Amygdala (tissue), 56 donors: ENCODE data around the gene AUTS2.

ENCODE experiments used
- DNase-seq, 56 donors: peaks; one replicate each; lab custom pipeline; 2025; lab: John Stamatoyannopoulos, UW

AUTS2 gene

DNA sequence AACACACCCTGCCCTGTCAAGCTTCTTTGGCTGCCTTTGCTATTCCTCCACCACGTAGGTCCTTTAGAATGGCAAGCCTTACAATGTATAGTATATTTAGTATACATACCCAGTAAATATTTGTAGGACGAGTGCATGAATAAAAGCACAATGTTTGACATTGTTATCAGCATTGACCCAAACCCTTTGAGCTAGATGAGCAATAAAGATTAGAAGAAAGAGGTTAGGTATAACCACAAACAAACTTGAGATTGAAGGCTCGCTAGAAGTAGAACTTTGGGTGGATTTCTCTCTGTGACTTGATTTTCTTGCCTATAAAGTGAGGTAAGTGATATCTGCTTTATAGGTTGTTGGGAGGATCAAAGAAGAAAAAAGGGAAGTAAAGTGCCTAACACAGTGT is 972.7 kb downstream of the AUTS2 start:
- DNase-seq, result no peak

DNA sequence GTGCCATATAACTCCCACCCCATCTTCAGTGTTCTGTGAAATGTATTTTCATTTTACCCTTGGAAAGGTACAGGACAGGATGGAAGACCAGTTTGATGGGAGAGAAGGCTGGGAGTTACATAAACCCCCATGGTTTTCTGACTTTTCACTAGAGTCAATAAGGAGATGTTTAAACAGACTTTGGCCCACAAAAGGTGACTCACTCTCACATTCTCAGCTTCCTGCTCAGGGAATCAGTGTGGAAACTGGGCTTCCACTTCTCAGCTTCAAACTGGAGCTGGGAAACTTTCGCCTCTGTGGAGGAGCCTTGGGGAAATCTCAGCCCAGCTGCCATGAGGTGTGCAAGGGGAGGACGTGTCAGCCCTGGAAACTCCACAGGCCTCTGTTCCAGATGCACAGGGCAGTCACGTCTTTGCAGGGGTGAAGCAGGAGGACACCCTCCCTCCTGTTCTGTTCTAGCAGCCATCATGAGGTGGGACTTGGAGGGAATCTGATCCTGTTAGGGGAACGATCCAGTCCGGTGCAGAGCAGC is 973.2 kb downstream of the AUTS2 start:
- no peak for DNase-seq

DNA sequence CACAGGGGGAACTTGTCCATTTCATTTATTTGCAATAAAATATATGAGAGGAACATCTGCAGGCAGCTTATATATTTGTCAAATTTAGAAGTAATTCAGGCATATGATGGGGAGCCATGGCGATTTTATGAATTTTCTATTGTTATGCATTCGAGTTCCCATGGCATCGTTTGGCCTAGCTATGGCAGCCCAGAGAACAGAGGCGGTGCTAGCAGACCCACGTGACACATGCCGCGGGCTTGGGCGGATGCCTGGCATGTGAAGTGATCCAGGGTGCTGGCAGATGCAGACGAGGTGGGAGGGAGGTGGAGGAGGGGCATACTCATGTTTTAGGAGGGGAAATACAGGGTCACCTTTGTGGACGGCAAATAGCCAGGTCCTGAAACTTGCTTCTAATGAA is 973.7 kb downstream of the AUTS2 start:
- DNase-seq, result peak in 23 of 56 donors; percentile 1 to 53 (median 24)

DNA sequence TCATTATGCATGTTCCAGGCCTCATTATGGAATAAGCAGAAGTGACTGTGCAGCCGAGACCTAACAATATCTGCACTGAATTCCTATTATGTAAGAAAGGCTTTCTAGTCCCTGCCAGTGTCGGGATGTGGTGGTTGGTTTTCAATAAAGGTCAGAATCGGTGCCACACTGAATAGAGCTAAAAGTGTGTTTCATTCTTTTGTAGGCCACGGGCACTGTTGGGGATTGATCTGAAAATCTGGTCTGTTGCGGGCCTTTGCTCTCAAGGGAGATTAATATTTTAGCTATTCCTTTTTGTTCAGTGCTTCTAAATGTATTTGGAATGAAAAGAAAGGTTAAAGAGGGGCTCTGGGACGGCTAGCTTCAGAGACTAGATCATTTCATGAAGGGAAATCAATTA is 974.3 kb downstream of the AUTS2 start:
- DNase-seq, result peak in 4 of 56 donors; percentile 11 to 29 (median 18)

DNA sequence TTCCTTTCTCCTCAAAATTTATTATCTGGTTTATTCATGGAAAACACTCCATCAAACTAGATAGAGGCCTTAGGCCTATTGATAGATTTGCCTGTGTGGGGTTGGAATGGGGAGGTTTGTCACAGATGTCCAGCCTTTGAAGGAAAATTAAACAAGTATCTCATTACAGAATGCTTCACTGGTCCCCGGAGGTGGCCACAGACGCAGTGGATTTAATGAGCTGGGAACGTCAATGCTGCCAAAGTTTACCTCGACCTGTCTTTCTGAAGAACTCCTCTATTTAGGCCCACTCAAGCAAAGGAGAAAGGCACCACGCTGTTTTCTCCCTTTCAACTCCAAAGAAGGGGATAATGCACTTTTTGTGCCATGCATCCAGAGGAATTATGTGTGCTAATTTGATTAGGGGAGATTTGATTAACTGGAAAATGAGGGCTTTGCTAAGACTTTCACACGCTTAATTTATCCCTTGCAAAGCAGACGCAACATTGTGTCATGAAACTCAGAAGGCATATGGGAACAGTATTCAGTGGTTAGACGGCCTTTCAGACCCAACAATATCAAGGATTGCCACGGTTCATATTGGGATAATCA is 974.9 kb downstream of the AUTS2 start:
- DNase-seq, result peak in 19 of 56 donors; percentile 3 to 68 (median 25)

DNA sequence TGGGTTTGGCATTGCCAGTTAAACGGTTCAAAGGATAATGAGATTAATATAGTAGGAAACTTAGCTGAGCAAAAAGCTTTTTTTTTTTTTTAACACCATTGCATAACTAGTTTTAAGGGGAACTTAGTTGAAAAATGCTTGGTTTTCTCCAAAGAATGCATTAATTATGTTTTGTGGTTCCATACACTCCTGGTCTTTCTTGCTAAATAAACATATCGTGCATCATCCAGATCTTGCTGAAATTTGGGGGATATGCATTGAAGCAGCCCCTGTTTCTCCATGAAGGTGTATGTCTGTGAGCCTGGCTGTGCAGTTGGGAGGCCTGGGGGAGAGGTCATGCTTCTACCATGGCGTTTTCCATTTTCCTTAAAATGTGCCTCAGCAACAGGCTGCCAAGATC is 975.4 kb downstream of the AUTS2 start:
- DNase-seq, result no peak

DNA sequence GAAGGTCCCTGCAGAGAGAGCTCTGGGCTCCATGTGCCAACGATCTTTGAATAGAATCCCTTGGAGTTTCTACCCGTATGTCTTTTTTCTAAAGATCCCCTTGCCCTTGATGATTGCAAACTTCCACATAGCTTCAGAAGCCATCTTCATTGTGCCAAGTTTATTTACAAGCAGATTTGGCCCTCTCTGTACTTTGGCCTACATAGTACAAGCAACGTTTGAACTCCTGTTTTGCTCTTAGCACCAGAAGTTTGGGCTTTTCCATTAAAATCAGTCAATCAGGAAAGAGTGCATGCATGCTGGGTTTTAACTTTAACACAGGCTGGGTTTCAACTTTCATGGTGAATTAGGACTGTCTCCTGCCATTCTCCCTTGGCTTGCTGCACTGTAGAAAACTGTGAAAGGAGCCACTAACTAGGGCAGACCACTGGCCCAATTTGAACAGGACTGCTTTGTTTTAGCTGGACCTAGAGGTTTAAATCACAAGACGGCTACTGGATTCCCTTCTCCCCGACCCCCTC is 976.1 kb downstream of the AUTS2 start:
- peak in 1 of 56 donors; percentile 52 for DNase-seq

DNA sequence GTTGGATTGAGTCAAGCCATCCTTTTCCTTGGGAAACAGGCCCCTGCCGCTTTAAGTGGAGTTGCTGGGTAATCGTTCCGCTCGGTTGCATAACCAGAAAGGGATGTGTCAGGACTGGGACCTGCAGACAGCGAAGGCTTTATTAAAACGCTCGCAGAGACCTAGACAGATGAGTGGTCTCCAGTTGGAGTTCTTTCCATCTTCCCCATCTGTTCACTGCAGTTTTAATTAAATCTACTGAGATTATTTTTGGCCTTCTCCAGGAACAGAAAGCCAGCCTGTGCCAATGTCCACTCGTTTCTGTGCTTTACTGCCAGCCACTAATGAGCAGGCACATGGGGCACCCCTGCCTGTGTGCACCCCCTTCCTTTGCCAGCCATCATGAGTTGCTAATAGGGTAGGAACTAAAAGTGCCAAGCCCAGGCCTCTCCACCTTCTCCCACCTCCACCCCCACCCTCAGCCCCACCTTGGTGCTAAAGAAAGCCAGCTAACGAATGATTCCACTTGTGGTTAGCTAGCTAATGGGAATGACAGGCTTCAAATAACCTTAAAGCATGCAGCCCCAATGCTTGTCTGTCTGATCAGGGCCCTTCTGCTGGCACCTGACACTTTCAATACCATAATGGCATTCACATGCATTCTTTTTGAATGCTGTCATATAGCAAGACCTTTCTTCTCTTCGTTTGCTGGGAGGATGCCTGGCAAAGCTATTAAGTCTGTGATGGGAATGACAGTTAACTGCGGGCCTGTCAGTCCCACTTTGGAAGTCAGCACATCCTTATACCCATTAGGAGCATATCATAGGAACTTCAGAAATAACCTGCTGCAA is 976.9 kb downstream of the AUTS2 start:
- DNase-seq, result peak in 26 of 56 donors; percentile 12 to 76 (median 34)

DNA sequence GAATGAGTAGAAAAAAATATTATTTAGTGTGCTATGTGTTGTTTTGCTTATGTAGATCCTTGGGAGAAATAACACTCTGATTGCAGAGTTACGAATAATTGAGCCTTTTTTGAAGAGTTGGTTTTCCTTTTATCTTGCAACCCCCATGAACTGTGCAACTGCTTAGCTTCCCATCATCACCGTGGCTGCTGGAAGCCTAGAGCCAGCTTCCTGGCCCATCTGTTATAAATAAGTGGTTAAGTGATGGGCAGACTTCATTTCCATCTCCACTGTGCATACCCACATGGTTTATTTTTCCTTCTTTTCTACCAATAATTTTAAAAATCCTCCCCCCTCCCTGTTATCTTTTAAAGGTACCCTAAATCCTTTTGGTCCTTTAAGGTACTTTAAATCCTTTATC is 978.8 kb downstream of the AUTS2 start:
- no peak for DNase-seq

DNA sequence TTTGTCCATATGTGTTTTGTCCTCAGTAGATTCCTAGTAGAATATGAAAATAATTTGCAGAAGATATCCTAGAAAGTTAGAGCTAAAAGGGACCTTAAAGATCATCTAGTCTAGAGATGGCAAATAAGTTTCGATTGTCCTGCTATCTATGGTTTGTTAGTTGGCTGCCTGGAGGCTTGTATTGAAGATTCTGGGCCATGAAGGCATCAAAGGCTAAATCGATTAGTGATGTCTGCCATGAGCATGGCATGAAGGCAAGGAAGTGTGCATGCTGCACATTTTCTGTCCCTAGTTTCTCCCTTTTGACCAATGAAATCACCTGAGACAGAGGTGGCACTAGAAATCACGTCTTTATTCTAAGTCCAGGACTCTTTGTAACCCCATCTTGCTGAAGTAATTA is 979.9 kb downstream of the AUTS2 start:
- DNase-seq, result no peak

DNA sequence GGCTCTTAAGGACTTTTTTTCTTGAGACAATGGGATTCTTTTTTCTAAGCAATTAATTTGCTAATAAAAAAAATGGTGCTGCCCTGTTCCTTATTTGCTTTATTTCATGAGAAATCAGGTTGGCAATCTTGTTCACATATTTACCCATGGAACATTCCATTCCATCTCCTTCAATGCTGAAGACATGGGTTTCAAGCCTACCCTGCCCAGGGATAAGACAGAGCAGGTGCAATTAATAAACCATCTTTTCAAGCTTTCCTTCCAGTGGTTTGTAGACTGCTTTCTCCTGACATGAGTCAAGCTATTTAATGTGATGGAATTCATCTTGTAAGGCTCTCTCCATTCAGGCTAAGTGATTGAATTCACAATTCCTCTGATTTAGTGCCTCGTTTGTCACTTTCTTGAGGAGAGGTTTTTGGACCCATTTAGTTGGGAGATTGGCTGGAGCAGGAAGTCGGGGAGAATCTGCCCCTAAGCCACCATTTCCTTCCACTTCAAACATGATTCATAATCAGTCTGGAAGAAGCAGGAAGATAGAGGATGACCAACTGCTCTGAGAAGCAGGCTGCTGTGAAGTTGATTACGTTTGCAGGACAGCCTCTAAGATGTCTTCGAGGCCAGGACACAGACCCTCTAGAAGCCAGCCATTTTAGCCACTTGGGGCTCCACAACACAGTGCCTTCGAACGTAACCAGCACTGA is 981.3 kb downstream of the AUTS2 start:
- DNase-seq, result no peak

DNA sequence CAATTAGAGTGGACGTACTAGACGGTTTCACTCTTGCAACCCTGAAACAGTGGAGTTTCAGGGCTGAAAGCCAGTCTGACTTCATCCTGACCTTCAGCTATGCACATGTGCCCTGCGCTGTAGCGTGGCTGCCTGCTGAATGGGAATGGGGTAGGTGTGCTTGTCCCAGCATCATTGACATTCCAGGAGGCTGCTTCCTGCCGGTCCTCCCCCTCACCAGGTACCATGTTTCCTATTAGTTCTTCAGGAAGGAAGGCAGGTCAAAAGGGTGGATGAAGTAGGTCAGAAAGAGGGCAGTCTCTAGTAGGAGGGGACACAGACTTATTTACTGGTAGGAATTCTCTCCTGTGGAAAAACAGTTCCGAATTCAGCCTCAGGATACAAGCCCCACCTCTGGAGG is 981.9 kb downstream of the AUTS2 start:
- DNase-seq, result no peak

DNA sequence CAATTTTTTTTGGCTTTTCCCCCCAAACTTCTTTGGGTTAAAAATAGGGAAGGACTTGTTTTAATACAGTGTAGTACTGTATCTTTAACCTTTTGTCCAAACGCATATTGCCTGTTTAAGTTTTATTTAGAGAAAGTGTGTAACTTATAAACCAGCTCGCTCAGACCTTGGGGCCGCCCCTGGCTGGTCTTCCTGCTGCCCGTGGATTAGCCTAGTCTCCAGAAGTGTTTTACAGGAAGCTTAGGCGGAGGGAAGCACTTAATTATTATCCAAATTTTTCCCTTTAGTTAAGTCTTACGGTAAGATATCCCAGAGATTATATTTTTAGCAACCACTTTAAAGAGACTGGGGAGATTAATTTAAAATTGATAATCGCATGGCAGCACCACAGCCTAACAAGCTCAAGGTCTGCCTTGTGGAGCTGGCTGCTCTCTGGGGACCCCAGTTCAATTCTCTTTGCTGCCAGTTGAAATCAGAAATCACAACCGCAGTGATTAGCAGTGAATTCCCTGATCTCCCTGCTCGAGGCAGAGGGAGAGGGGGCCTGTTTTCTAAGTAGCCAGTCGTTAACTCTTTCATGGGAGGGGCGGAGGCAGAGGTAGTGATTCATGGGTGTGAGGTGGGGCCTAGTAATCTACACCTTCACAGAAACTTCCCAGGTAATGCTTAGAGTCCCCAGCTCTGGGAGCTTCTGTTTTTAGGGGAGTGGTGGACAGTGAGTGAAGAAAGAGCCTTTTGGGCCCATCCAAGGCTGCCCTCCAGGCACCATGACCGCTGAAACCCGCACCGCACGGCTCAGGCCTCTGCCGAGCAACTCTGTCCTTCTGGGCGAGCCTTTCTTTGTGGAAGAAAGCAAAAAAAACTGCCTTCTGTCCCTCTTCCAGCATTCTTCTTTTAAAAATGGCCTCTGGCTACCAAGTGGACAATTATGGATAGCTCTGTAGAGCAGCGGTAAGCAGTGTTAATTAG is 984.9 kb downstream of the AUTS2 start:
- no peak for DNase-seq

DNA sequence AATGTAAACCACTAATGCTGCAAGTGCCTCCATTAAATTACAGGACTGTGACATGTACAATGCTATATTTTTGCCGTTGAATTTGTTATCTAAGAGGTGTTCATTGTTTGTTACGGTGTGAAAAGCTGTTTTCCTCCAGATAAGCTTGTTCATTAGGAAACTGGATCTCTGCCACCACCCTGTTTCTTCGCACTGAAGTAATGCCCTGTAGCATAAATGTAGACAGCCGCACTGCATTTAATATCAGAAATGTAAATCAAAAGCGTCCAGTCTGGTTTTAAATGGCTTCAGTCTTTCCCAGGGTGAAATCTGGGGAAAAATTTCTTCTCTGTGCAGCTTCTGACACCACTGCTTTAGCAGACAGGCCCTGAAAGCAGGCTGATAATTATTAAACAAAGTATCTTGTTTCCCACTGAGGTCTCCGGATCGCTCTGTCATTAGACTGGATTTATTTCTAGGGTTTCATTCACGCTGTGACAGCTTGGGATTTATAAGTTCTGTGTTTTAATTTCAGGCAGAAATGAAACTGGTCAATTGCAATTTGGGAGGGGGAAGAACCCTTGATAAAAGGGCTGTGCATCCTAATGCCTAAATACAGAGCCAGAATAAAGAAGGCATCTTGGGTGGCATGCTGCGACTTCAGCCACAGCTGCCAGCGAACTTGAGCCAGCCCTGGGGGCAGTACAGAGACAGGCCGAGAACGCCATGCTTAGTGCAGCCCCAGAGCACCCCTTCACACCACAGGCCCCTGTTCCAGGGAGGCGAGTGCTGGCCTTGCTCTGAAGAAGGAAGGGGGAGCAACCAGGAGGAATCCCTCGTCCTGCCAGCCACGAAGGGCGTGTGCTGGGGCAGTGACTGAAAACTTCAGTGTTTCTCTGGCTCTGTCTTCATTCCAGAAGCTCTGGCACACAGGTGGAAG is 985.9 kb downstream of the AUTS2 start:
- DNase-seq, result peak in 2 of 56 donors; percentile 11 to 20

DNA sequence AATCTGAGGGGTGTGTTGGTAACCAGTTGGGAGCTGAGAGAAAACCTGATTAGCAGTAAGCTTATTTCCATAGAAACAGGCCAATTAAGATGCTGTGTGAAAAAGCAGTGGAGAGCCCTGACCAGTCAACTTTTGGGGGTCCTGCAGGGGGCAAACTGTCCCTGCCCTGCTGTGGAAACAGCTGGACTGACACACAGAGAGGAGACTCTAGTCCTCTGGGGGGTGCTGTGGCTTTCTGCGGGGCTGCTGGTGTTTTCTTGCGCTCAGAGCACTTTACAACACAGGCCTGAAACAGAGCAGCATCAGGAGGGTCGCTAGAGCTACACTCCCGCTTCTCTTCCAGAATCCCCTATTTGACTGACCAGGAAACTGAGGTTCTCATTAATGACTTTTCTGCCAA is 986.8 kb downstream of the AUTS2 start:
- no peak for DNase-seq

DNA sequence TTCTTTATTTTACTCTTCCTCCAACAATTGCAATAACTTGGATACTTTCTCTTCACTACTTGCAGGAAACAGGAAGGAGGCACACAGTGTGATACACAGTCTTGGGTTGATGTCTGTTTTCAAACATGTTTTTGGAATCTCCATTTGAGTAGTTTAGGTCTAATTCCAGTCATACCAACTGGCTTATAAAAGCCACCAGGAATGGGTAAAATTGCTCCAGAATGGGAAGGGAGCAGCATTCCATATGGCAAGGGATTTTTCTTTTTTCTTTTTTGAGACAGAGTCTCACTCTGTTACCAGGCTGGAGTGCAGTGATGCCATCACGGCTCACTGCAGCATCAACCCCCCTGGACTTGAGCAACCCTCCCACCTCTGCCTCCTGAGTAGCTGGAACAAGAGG is 988.5 kb downstream of the AUTS2 start:
- DNase-seq, result no peak

DNA sequence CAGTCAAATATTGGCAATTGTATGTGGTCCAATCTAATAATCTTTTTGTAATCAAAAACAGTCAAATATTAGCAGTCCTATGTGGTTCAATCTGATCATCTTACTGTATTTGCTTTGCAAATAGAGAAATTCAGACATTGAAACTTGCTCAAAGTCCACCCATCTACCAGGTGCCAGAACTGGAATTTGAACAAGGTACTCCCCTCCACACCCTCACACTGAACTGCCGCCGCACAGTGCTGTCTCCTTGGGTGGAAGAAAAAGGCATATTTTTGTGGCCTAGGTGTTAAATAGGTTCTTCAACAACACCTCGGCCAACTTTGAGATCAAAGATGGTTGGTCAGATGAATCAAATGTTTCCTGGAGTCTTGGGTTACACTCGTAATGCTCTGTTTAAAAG is 989.5 kb downstream of the AUTS2 start:
- no peak for DNase-seq

DNA sequence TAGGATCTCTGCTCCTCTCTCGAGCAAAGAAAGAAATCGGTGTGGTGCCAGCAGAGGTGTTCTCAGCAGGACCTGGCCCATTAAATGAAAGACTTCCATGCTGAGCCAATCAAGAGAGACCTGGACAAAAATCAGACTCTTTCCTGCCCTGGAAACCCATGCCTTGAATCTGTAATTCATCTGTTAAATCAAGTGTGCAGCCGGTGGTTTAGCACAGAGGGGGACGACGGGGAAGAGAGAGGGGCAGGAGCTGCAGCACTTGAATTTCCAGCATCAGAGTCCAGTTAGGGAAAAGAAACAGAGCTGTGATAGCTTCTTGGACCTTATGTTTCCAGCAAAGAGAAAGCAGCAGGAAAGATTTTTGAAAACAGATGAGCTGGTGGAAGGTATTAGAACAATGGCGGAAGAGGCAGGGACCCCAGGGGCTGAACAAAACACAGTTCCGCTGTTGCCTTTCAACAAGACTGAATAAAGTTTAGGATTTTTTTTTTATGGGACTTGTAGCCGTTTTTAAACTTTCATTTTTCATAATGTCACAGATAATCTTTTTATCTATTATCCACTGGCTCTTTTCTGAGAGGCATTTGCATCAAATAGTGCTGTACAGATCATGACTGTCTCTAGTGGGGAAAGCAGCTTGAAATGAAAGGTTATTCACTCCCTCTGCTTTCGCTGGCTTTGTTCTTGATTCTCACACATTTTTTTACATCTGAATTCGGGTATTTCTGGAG is 990.1 kb downstream of the AUTS2 start:
- no peak for DNase-seq
